Mesenchymal stem cell (in vitro differentiated cells and primary cell): ENCODE data around the gene DPP6.

Experiments used
- DNase-seq: peaks from one replicate; pipeline ENCODE4 v3.0.0-alpha.2; 2013
- H2AFZ ChIP-seq: one replicate; pipeline ENCODE4 v1.6.1; 2013; ENCODE audit warnings: low read depth, mild to moderate bottlenecking, control low read depth, inconsistent platforms, low read length, moderate library complexity
- H2AK5ac ChIP-seq: 2 replicates; pipeline ENCODE4 v1.6.1; 2013; ENCODE audit warnings: low read length, moderate library complexity, mild to moderate bottlenecking, inconsistent platforms; ENCODE audit not compliant: severe bottlenecking
- H2BK120ac ChIP-seq: one replicate; pipeline ENCODE4 v1.6.1; 2013; ENCODE audit warnings: low read depth, mild to moderate bottlenecking, inconsistent platforms, low read length, moderate library complexity
- H2BK12ac ChIP-seq, 2 experiments: one replicate each; pipeline ENCODE4 v1.6.1; 2013; ENCODE audit warnings: inconsistent platforms in 2 of 2, low read length in 2 of 2, mild to moderate bottlenecking in 2 of 2, moderate library complexity in 2 of 2, control low read depth in 1 of 2
- H2BK15ac ChIP-seq: one replicate; pipeline ENCODE4 v1.6.1; 2013; ENCODE audit warnings: mild to moderate bottlenecking, low read depth, inconsistent platforms; ENCODE audit not compliant: poor library complexity, severe bottlenecking
- H2BK5ac ChIP-seq: 2 replicates; pipeline ENCODE4 v1.6.1; 2013; ENCODE audit warnings: low read depth, mild to moderate bottlenecking, low read length, control low read depth, inconsistent platforms; ENCODE audit not compliant: poor library complexity, severe bottlenecking
- H3K14ac ChIP-seq, 2 experiments: one replicate each; pipeline ENCODE4 v1.6.1; 2013; ENCODE audit warnings: inconsistent platforms in 2 of 2, low read length in 2 of 2, control low read depth in 1 of 2, mild to moderate bottlenecking in 1 of 2, moderate library complexity in 1 of 2
- H3K18ac ChIP-seq, 2 experiments: one replicate each; pipeline ENCODE4 v1.6.1; 2013; ENCODE audit warnings: inconsistent platforms in 2 of 2, low read length in 2 of 2, control low read depth in 1 of 2, low read depth in 1 of 2, mild to moderate bottlenecking in 1 of 2
- H3K23ac ChIP-seq, 2 experiments: one replicate each; pipeline ENCODE4 v1.6.1; 2013; ENCODE audit warnings: inconsistent platforms in 2 of 2, low read length in 2 of 2, mild to moderate bottlenecking in 2 of 2, moderate library complexity in 2 of 2, control low read depth in 1 of 2
- H3K27ac ChIP-seq: 2 replicates; pipeline ENCODE4 v1.5.1; 2013; ENCODE audit warnings: mild to moderate bottlenecking, moderate library complexity, low read length, control low read depth, inconsistent platforms; ENCODE audit not compliant: poor library complexity, severe bottlenecking
- H3K27me3 ChIP-seq, 2 experiments: 2 replicates each; pipeline versions ENCODE4 v1.6.1 to v1.7.0; 2013; ENCODE audit warnings: low read length in 2 of 2, mild to moderate bottlenecking in 2 of 2, moderate library complexity in 2 of 2, control low read depth in 1 of 2, inconsistent platforms in 1 of 2; ENCODE audit not compliant: control insufficient read depth in 1 of 2, insufficient read depth in 1 of 2
- H3K36me3 ChIP-seq, 2 experiments: 2 replicates each; pipeline versions ENCODE4 v1.6.1 to v1.7.0; 2013; ENCODE audit warnings: low read length in 2 of 2, control low read depth in 1 of 2, inconsistent platforms in 1 of 2, low read depth in 1 of 2, mild to moderate bottlenecking in 1 of 2; ENCODE audit not compliant: insufficient read depth in 2 of 2, control insufficient read depth in 1 of 2
- H3K4ac ChIP-seq, 2 experiments: one replicate each; pipeline ENCODE4 v1.6.1; 2013; ENCODE audit warnings: inconsistent platforms in 2 of 2, low read length in 2 of 2, mild to moderate bottlenecking in 2 of 2, moderate library complexity in 2 of 2, control low read depth in 1 of 2, low read depth in 1 of 2
- H3K4me1 ChIP-seq: 2 replicates; pipeline ENCODE4 v1.6.1; 2013; ENCODE audit warnings: low read depth, low read length, control low read depth; ENCODE audit not compliant: control insufficient read depth, insufficient read depth
- H3K4me2 ChIP-seq: 2 replicates; pipeline ENCODE4 v1.6.1; 2013; ENCODE audit warnings: low read length, mild to moderate bottlenecking, inconsistent platforms; ENCODE audit not compliant: poor library complexity, severe bottlenecking
- H3K4me3 ChIP-seq, 2 experiments: 2 replicates each; pipeline versions ENCODE4 v1.5.1 to v1.7.0; 2013; ENCODE audit warnings: low read length in 2 of 2, mild to moderate bottlenecking in 2 of 2, control low read depth in 1 of 2, low read depth in 1 of 2; ENCODE audit not compliant: insufficient read depth in 1 of 2
- H3K79me1 ChIP-seq: replicated peaks from 2 replicates; pipeline ENCODE4 v1.6.1; 2013; ENCODE audit warnings: mild to moderate bottlenecking, control low read depth, low read length, inconsistent platforms; ENCODE audit not compliant: poor library complexity, severe bottlenecking
- H3K9ac ChIP-seq: 2 replicates; pipeline ENCODE4 v1.7.0; 2013; ENCODE audit warnings: mild to moderate bottlenecking, low read length, moderate library complexity
- H3K9me3 ChIP-seq: 2 replicates; pipeline ENCODE4 v1.7.0; 2013; ENCODE audit warnings: mild to moderate bottlenecking, low read length; ENCODE audit not compliant: control insufficient read depth
- H4K8ac ChIP-seq: one replicate; pipeline ENCODE4 v1.6.1; 2013; ENCODE audit warnings: inconsistent platforms, mild to moderate bottlenecking, low read length, moderate library complexity
- H4K91ac ChIP-seq: one replicate; pipeline ENCODE4 v1.6.1; 2013; ENCODE audit warnings: mild to moderate bottlenecking, low read length, inconsistent platforms
- WGBS: methylation state at CpG from one replicate; pipeline ENCODE4 v1.1.7; 2013; ENCODE audit warnings: mixed read lengths; 5-methylcytosine and 5-hydroxymethylcytosine counted together

DPP6 gene

GRCh38 chr7:154613811-154614210 is 561.6 kb downstream of the DPP6 start:
- H2AFZ ChIP-seq = no peak overlapping the region
- no peaks in the 10 kb centered on the region for H3K4me1 ChIP-seq
- H3K14ac ChIP-seq = no peak overlapping the region
- no peak overlapping the region for H3K18ac ChIP-seq
- no peak overlapping the region for H3K4me2 ChIP-seq
- no peak for DNase-seq
- H4K91ac ChIP-seq = no peak overlapping the region
- WGBS = 82% methylated on average over 6 of the region's 7 CpGs
- H2AK5ac ChIP-seq = no peak overlapping the region
- H3K27me3 ChIP-seq = no peaks in the 10 kb centered on the region
- H4K8ac ChIP-seq = no peak overlapping the region
- no peak overlapping the region for H3K9ac ChIP-seq
- H2BK120ac ChIP-seq = no peak overlapping the region
- H2BK15ac ChIP-seq = no peak overlapping the region
- H3K36me3 ChIP-seq = no peaks in the 10 kb centered on the region
- no peak overlapping the region for H2BK5ac ChIP-seq
- H2BK12ac ChIP-seq = no peak overlapping the region
- H3K79me1 ChIP-seq = no peaks in the 10 kb centered on the region
- peaks cover 31% of the 10 kb centered on the region for H3K9me3 ChIP-seq
- no peak overlapping the region for H3K23ac ChIP-seq
- H3K4me3 ChIP-seq = no peak overlapping the region
- H3K27ac ChIP-seq = no peak overlapping the region
- H3K4ac ChIP-seq = no peak overlapping the region

- Histone ChIP-seq H3K9me3 (peaks cover 12% of the 10 kb centered on the region), H2BK120ac (no peak overlapping the region), H3K79me1 (no peaks in the 10 kb centered on the region), H3K9ac (no peak overlapping the region), H2BK12ac (no peak overlapping the region), H4K8ac (no peak overlapping the region), H2AFZ (no peak overlapping the region), H3K27me3 (no peaks in the 10 kb centered on the region), H3K36me3 (no peaks in the 10 kb centered on the region), H3K4me3 (no peak overlapping the region), H3K23ac (no peak overlapping the region), H3K18ac (no peak overlapping the region), H3K4me1 (peaks cover 1% of the 10 kb centered on the region), H2BK5ac (no peak overlapping the region), H3K14ac (no peak overlapping the region), H2AK5ac (no peak overlapping the region), H3K4ac (no peak overlapping the region), H3K4me2 (no peak overlapping the region), H2BK15ac (no peak overlapping the region), H4K91ac (no peak overlapping the region), H3K27ac (no peak overlapping the region)
- no peak for DNase-seq
- 93% methylated on average over 9 of the region's 9 CpGs for WGBS
Observed at GRCh38 chr7:154620141-154620755, 568.0 kb downstream of the DPP6 start.

DNA sequence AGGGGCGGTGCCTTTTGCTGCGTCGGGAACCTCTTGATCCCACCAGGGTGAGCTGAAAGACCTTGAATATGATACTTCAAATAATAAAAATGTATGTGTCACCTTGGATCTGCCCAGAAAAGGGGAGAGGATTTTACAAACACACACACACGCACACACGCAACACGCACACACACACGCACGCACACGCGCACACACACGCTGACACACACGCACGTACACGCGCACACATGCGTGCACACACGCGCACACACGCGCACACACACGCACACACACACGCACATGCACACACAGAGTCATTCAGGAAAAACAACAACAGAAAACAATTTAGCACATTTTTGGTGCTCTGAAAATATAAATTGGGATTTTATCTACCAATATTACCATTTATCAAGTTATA is 571.2 kb downstream of the DPP6 start:
- H3K36me3 ChIP-seq = no peaks in the 10 kb centered on the region
- no peak overlapping the region for H3K23ac ChIP-seq
- H2BK5ac ChIP-seq = no peak overlapping the region
- no peak overlapping the region for H3K4me2 ChIP-seq
- H3K27ac ChIP-seq = no peak overlapping the region
- no peak overlapping the region for H3K4me3 ChIP-seq
- no peak overlapping the region for H3K14ac ChIP-seq
- H2BK15ac ChIP-seq = no peak overlapping the region
- H3K9ac ChIP-seq = no peak overlapping the region
- H3K4ac ChIP-seq = no peak overlapping the region
- H3K9me3 ChIP-seq = peaks cover 6% of the 10 kb centered on the region
- DNase-seq = no peak
- WGBS = 87% methylated on average over 12 of the region's 22 CpGs
- H3K4me1 ChIP-seq = peaks cover 1% of the 10 kb centered on the region
- no peak overlapping the region for H3K18ac ChIP-seq
- H2BK12ac ChIP-seq = no peak overlapping the region
- H4K8ac ChIP-seq = no peak overlapping the region
- no peak overlapping the region for H4K91ac ChIP-seq
- H2AFZ ChIP-seq = no peak overlapping the region
- no peaks in the 10 kb centered on the region for H3K79me1 ChIP-seq
- no peak overlapping the region for H2AK5ac ChIP-seq
- H3K27me3 ChIP-seq = no peaks in the 10 kb centered on the region
- H2BK120ac ChIP-seq = no peak overlapping the region

DNA sequence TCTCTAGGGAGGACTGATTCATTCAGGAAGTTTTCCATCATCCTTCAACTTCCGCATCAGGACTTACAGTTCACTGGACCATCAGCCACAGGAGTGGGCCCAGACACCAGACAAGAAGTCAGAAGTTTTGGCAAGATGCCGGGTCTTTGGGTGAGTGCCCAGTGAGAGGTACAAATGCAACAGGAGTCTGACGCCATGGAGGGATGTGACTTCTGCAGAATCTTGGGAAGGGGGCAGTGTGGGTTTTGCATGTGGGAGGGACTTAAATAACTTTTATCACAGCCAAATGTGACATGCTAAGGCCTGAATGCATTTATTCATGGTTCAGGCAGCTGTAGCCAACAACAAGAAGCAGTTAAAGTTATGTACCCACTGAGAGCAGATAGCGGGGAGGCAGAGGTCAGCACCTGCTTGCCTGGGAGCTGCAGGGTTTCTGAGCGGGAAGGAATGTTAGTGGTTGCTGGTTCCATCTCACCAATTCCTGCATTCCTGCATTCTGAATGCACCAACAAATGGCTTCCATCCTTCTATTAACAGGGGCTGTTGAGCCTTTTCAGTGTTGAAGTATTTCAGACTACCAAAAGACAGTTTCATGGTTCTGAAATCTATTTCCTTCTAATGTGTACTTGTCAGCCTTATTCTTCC is 575.6 kb downstream of the DPP6 start:
- H2BK5ac ChIP-seq = no peak overlapping the region
- no peak overlapping the region for H3K23ac ChIP-seq
- WGBS = 92% methylated on average over 5 of the region's 5 CpGs
- H3K14ac ChIP-seq = no peak overlapping the region
- no peak overlapping the region for H2AK5ac ChIP-seq
- H2AFZ ChIP-seq = no peak overlapping the region
- H3K36me3 ChIP-seq = no peaks in the 10 kb centered on the region
- H2BK12ac ChIP-seq = no peak overlapping the region
- H4K8ac ChIP-seq = no peak overlapping the region
- H3K4ac ChIP-seq = no peak overlapping the region
- no peak overlapping the region for H3K18ac ChIP-seq
- H3K79me1 ChIP-seq = no peaks in the 10 kb centered on the region
- H3K4me1 ChIP-seq = peaks cover 1% of the 10 kb centered on the region
- H3K27ac ChIP-seq = no peak overlapping the region
- no peaks in the 10 kb centered on the region for H3K27me3 ChIP-seq
- H4K91ac ChIP-seq = no peak overlapping the region
- no peak overlapping the region for H3K4me3 ChIP-seq
- peaks cover 7% of the 10 kb centered on the region for H3K9me3 ChIP-seq
- H2BK15ac ChIP-seq = no peak overlapping the region
- no peak for DNase-seq
- H2BK120ac ChIP-seq = no peak overlapping the region
- no peak overlapping the region for H3K4me2 ChIP-seq
- no peak overlapping the region for H3K9ac ChIP-seq
